Hepatocyte (in vitro differentiated cells): Measurements from ENCODE around the gene SLC4A1AP.

Source experiments
- CTCF ChIP-seq: fragments of 200-600 bp; sonication (generic); IDR thresholded peaks from 2 replicates; pipeline ENCODE4 v1.5.1; 2016; ENCODE audit warnings: antibody characterized with exemption, mild to moderate bottlenecking; ENCODE audit not compliant: poor library complexity
- EZH2 ChIP-seq: fragments of 200-600 bp; sonication (generic); IDR thresholded peaks from 2 replicates; pipeline ENCODE4 v1.6.1; 2016; ENCODE audit warnings: antibody characterized with exemption, mild to moderate bottlenecking, borderline replicate concordance
- EZH2phosphoT487 ChIP-seq: fragments of 200-600 bp; sonication (generic); IDR thresholded peaks from one replicate; pipeline ENCODE4 v1.6.1; 2018; ENCODE audit warnings: antibody characterized with exemption, mild to moderate bottlenecking, low read depth, moderate library complexity; ENCODE audit not compliant: unreplicated experiment, severe bottlenecking

- TF ChIP-seq CTCF (no peak), EZH2phosphoT487 (no peak), EZH2 (no peak)
Measured at GRCh38 chr2:27653397-27653796, 10.3 kb upstream of the SLC4A1AP start.
